Fibroblast of lung (primary cell): ENCODE data around the gene FLT3.

Experiments
- CTCF ChIP-seq, 2 donors: IDR thresholded peaks in 1 of 2; conservative IDR thresholded peaks in 1 of 2; 1 replicate in 1 of 2; 2 replicates in 1 of 2; pipeline ENCODE4 v1.5.1; 2011 to 2012; ENCODE audit warnings: low read length in 2 of 2, control low read depth in 1 of 2, inconsistent platforms in 1 of 2, low read depth in 1 of 2, mild to moderate bottlenecking in 1 of 2
- EZH2 ChIP-seq: IDR thresholded peaks from 2 replicates; pipeline ENCODE4 v1.5.1; 2012; ENCODE audit warnings: low read length, control low read depth, mild to moderate bottlenecking; ENCODE audit errors: missing control alignments

DNA sequence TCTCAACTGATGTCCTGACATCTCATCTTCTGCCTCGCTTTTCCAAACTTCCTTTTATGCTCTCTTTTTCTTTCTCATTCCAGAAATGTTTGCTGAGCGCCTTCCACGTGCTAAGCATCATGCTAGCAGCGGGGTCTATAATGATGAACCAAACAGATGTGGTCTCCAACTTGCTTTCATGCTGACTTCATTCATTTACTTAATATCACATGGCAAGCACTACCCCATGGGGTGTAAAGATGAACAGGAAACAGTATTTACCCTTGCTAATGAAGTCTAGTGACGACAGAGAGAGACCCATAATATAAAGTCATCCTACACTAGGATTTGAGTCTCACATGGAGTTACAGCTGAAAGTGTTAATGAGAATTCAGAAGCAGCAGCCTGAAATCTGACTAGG lies 90.3 kb downstream of the FLT3 start:
- TF ChIP-seq CTCF (conservative IDR thresholded peaks at IDR 0.05 in 1 of 2, IDR thresholded peaks at IDR 0.05 in 1 of 2; ENCODE audit: low read depth in 1 of 2, low read length in 2 of 2): no peak
- TF ChIP-seq EZH2: no peak
